Activated T-helper 1 cell treated with anti-CD3 and anti-CD28 coated beads, Interleukin-12 subunit alpha, Interleukin-12 subunit beta, Interleukin-2, Interleukin-4 antibody, amounts not matched to agents 30 ng/mL and 10 ng/mL and 1 ng/mL, durations not matched to agents 14 hours and 24 hours and 36 hours (primary cell): Measurements from ENCODE around the gene SH2D3A. TPM values are rescaled to one million over a fixed set of nuclear protein-coding genes. Genes with fewer than 3 reads are reported as not detected.

Experiments
- DNase-seq: peaks from one replicate; pipeline ENCODE4 v3.0.0; 2021; ENCODE audit warnings: low spot score
- H3K27ac Mint-ChIP-seq: one replicate; pipeline ENCODE4 v1.8.0; 2021; ENCODE audit warnings: mild to moderate bottlenecking, mixed read lengths
- H3K27me3 Mint-ChIP-seq: one replicate; pipeline ENCODE4 v1.8.0; 2022; ENCODE audit warnings: mild to moderate bottlenecking, moderate library complexity, mixed read lengths; ENCODE audit not compliant: insufficient read depth
- H3K36me3 Mint-ChIP-seq: one replicate; pipeline ENCODE4 v1.8.0; 2021; ENCODE audit warnings: low read depth, mixed read lengths
- H3K4me1 Mint-ChIP-seq: one replicate; pipeline ENCODE4 v1.8.0; 2021; ENCODE audit warnings: low read depth, mixed read lengths
- H3K4me3 Mint-ChIP-seq: one replicate; pipeline ENCODE4 v1.8.0; 2021; ENCODE audit warnings: mild to moderate bottlenecking, moderate library complexity, mixed read lengths
- H3K9me3 Mint-ChIP-seq: one replicate; pipeline ENCODE4 v1.8.0; 2021; ENCODE audit warnings: mixed read lengths
- intact Hi-C: fragments of 100-400 bp; cut with micrococcal nuclease; formaldehyde crosslinking; loops from one replicate; pipeline ENCODE4 v1.15.1; 2024
- total RNA-seq: library from RNA; stranded (reverse); gene quantifications from 2 replicates; pipeline ENCODE4 v1.2.3, GENCODE V29; 2022

Gene SH2D3A
- total RNA-seq, 1 donor from 2014 or later, result 15.6 TPM

- H3K36me3 Mint-ChIP-seq, result peaks cover 16% of the 10 kb centered on the region
- DNase-seq, result no peak
- H3K4me3 Mint-ChIP-seq, result no peak overlapping the region
- intact Hi-C loops, result no loop called here
- H3K9me3 Mint-ChIP-seq, result no peaks in the 10 kb centered on the region
- H3K27ac Mint-ChIP-seq, result no peak overlapping the region
- peaks cover 12% of the 10 kb centered on the region for H3K4me1 Mint-ChIP-seq
- H3K27me3 Mint-ChIP-seq, result peaks cover 2% of the 10 kb centered on the region
Measured at GRCh38 chr19:6728346-6728745, 38.9 kb downstream of the SH2D3A start.

DNA sequence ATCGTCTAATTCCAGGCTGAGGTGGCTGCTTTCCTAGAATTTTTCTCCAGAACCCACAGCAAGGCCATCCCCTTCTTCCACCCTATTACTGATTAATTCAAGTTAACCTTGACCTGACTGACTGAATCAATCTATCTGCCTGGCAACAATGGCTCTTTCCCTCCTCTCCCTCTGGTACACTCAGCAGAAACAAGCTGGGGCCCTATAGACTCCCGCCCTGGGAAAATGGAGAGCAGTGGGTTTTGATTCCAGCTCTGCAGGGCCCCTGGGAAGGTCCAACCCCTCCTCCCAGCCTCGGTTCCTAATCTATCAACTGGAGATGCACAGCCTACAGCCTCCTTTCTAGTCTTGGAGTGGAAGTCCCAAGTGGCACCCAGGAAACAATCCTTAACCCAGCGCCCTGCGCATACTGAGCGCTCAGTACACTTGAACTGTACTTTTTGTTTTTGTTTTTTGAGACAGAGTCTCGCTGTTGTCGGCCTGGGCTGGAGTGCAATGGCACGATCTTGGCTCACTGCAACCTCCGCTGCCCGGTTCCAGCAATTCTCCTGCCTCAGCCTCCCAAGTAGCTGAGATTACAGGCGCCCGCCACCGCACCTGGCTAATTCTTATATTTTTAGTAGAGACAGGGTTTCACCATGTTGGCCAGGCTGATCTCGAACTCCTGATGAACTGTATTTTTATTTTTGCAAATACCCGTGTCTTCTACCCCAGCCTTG, 41.6 kb downstream of the SH2D3A start:
- Mint-ChIP-seq H3K27ac (no peak overlapping the region), H3K4me1 (peaks cover 18% of the 10 kb centered on the region), H3K27me3 (peaks cover 4% of the 10 kb centered on the region), H3K36me3 (peaks cover 7% of the 10 kb centered on the region), H3K9me3 (no peaks in the 10 kb centered on the region), H3K4me3 (no peak overlapping the region)
- intact Hi-C loops, result no loop called here
- no peak for DNase-seq

DNA sequence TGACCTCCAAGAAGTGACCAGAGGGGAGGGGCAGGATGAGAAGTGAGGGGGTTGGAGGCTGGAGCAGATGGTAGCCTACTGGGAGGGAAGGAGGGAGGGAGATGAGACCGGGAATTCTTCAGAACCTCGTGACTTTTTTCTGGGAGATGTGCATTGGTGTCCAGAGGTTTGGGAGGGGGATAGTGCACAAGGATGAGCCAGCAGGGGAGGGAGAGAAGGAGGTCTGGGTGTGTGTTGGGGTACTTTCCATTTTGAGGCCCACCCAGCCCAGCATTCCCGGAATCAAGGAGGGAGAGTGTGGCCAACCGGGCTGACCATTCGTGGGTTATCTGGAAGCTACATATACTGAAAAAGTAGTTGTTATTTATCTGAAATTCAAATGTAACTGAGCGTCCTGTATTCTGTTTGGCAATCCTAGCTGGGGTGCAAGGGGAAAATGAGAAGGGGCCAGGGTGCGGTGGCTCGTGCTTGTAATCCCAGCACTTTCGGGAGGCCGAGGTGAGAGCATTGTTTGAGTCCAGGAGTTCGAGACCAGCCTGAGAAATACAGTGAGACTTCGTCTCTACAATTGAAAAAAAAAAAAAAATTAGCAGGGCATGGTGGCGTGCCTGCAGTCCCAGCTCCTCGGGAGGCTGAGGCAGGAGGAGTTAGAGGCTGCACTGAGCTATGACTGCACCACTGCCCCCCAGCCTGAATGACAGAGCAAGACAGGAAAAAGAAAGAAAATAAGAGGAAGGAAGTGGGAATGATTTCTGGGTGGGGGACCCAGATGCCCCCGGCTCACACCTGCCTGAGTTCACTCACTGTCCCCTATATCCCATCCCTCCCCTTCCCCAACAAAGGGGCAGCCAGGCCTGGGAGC, 42.4 kb downstream of the SH2D3A start:
- Mint-ChIP-seq H3K27ac (no peak overlapping the region), H3K4me3 (no peak overlapping the region), H3K9me3 (no peaks in the 10 kb centered on the region), H3K36me3 (peaks cover 5% of the 10 kb centered on the region), H3K4me1 (peaks cover 26% of the 10 kb centered on the region), H3K27me3 (peaks cover 4% of the 10 kb centered on the region)
- no peak for DNase-seq
- intact Hi-C loops, result loop anchor here (5.0 kb wide), 1 partner anchor 93 kb away; no protein-coding TSS in a partner anchor

DNA sequence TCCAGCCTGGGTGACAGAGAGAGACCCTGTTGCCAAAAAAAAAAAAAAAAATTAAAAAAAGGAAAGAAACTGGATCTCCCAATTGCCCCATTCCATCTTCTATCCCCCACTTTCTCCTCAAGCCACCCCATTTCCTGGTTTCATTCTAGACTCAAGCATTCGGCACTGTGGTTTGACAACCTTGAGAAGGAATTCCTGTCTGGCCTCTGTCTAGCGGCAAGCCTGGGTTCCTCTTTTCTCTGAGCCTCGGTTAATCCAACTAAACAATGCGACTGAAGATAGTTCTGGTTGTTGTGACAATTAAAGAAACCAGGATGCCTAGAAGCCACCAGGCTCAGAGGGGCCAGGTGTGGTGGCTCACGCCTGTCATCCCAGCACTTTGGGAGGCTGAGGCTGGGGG, 43.5 kb downstream of the SH2D3A start:
- Mint-ChIP-seq H3K4me1 (peaks cover 30% of the 10 kb centered on the region), H3K27me3 (peaks cover 6% of the 10 kb centered on the region), H3K36me3 (no peaks in the 10 kb centered on the region), H3K9me3 (no peaks in the 10 kb centered on the region), H3K27ac (no peak overlapping the region), H3K4me3 (no peak overlapping the region)
- no peak for DNase-seq
- intact Hi-C loops, result loop anchor here (5.0 kb wide), 1 partner anchor 91 kb away; no protein-coding TSS in a partner anchor

GRCh38 chr19:6723108-6723618, 44.1 kb downstream of the SH2D3A start:
- no peak for DNase-seq
- H3K27me3 Mint-ChIP-seq, result peaks cover 6% of the 10 kb centered on the region
- no peak overlapping the region for H3K27ac Mint-ChIP-seq
- no peak overlapping the region for H3K4me3 Mint-ChIP-seq
- H3K4me1 Mint-ChIP-seq, result peaks cover 25% of the 10 kb centered on the region
- no peaks in the 10 kb centered on the region for H3K36me3 Mint-ChIP-seq
- intact Hi-C loops, result loop anchor here (5.0 kb wide), 1 partner anchor 91 kb away; no protein-coding TSS in a partner anchor
- H3K9me3 Mint-ChIP-seq, result no peaks in the 10 kb centered on the region

DNA sequence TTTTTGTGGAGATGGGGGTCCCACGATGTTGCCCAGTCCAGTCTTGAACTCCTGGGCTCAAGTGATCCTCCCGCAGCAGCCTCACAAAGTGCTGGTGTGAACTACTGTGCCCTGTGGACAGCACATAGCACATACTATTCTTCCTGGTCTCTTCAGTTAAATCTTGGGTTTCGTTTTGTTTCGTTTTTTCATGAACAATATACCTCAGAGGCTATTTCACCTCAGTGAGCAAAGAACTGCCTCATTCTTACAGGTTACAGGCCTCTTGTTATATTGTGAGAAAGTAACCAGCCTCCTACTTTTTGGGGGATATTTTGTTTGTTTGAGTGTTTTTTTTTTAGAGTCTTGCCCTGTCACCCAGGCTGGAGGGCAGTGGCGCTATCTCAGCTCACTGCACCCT, 45.5 kb downstream of the SH2D3A start:
- Mint-ChIP-seq H3K27ac (no peak overlapping the region), H3K4me1 (peaks cover 32% of the 10 kb centered on the region)

GRCh38 chr19:6721138-6721474, 46.1 kb downstream of the SH2D3A start:
- Mint-ChIP-seq H3K9me3 (peaks cover 5% of the 10 kb centered on the region), H3K4me1 (peaks cover 32% of the 10 kb centered on the region), H3K4me3 (no peak overlapping the region), H3K27me3 (peaks cover 4% of the 10 kb centered on the region), H3K36me3 (peaks cover 4% of the 10 kb centered on the region), H3K27ac (no peak overlapping the region)
- DNase-seq, result no peak
- intact Hi-C loops, result loop anchor here (5.0 kb wide), 1 partner anchor 89 kb away; no protein-coding TSS in a partner anchor

More for the DNA sequence above, 45.5 kb downstream of the SH2D3A start:
- H3K9me3 Mint-ChIP-seq, result peaks cover 5% of the 10 kb centered on the region
- intact Hi-C loops, result loop anchor here (5.0 kb wide), 1 partner anchor 89 kb away; no protein-coding TSS in a partner anchor
- peaks cover 4% of the 10 kb centered on the region for H3K27me3 Mint-ChIP-seq
- H3K36me3 Mint-ChIP-seq, result peaks cover 4% of the 10 kb centered on the region
- no peak for DNase-seq
- no peak overlapping the region for H3K4me3 Mint-ChIP-seq

GRCh38 chr19:6720369-6721137, 46.7 kb downstream of the SH2D3A start, which contains the start of gene C3:
C3 (minus strand) TSS chr19:6720650; CDS start chr19:6720589, 61 bp downstream.
- intact Hi-C loops, result loop anchor here (5.0 kb wide), 1 partner anchor 88 kb away; no protein-coding TSS in a partner anchor
- Mint-ChIP-seq H3K4me1 (peaks cover 32% of the 10 kb centered on the region), H3K27ac (peak within 1 kb of the TSS; percentile 36), H3K27me3 (peaks cover 4% of the 10 kb centered on the region), H3K36me3 (peaks cover 4% of the 10 kb centered on the region), H3K4me3 (no peak within 1 kb of the TSS), H3K9me3 (peaks cover 5% of the 10 kb centered on the region)
- no peak for DNase-seq

DNA sequence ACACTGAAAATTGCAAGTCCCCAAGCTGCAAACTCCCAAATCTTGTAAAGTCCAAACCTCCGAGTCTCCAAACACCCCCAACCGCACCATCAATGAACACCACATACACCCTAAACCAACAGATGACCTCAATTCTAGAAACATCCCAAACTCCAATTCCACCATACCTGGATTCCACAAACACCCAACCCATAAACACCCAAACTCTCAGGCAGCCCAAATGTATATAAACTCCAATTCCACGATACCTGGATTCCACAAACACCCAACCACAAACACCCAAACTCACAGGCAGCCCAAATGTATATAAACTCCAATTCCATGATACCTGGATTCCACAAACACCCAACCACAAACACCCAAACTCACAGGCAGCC, 47.3 kb downstream of the SH2D3A start:
- intact Hi-C loops, result loop anchor here (5.0 kb wide), 2 partner anchors 38 to 88 kb away; no protein-coding TSS in a partner anchor
- peak overlapping the region; percentile 36 for H3K27ac Mint-ChIP-seq
- peaks cover 32% of the 10 kb centered on the region for H3K4me1 Mint-ChIP-seq
- H3K27me3 Mint-ChIP-seq, result peaks cover 4% of the 10 kb centered on the region
- peaks cover 5% of the 10 kb centered on the region for H3K9me3 Mint-ChIP-seq
- DNase-seq, result no peak
- H3K4me3 Mint-ChIP-seq, result no peak overlapping the region
- peaks cover 4% of the 10 kb centered on the region for H3K36me3 Mint-ChIP-seq

- no peak overlapping the region for H3K4me3 Mint-ChIP-seq
- DNase-seq, result no peak
- peaks cover 4% of the 10 kb centered on the region for H3K27me3 Mint-ChIP-seq
- H3K4me1 Mint-ChIP-seq, result peaks cover 32% of the 10 kb centered on the region
- intact Hi-C loops, result loop anchor here (5.0 kb wide), 1 partner anchor 37 kb away; no protein-coding TSS in a partner anchor
- H3K36me3 Mint-ChIP-seq, result peaks cover 4% of the 10 kb centered on the region
- H3K9me3 Mint-ChIP-seq, result peaks cover 5% of the 10 kb centered on the region
- H3K27ac Mint-ChIP-seq, result peak overlapping the region; percentile 36
Measured at GRCh38 chr19:6719540-6719861, 47.7 kb downstream of the SH2D3A start.

DNA sequence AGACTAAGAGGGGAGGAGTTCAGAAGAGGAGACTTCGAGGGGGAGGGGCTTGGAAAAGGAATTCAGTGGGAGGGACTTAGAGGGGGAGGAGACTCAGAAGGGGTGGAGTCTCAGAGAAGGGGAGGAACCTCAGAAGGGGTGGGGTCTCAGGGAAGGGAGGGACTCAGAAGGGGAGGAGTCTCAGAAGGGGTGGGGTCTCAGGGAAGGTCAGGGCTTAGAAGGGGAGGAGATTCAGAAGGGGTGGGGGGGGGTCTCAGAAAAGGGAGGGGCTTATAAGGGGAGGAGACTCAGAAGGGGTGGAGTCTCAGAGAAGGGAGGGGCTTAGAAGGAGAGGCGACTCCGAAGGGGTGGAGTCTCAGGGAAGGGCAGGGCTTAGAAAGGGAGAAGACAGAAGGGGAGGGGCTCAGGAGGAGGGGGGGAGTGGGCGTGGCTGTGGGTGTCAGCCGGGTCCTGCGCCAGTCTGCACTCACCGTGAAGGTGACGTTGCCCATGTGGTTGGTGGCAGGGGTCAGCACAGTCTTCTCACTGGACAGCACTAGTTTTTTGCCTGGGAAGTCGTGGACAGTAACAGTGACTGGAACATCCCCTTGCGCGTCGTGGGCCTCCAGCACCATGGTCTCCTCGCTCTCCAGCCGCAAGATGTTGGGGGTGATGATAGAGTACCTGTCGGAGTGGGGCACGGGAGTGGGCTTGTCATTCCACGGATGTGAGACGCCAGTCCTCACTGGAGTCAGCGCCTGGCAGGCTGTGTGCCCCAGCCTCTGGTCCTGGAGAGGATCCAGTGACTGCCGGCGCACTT, 48.3 kb downstream of the SH2D3A start:
- H3K4me1 Mint-ChIP-seq, result peaks cover 32% of the 10 kb centered on the region
- peaks cover 5% of the 10 kb centered on the region for H3K9me3 Mint-ChIP-seq
- H3K4me3 Mint-ChIP-seq, result no peak overlapping the region
- no peak overlapping the region for H3K27ac Mint-ChIP-seq
- H3K27me3 Mint-ChIP-seq, result peaks cover 4% of the 10 kb centered on the region
- peaks cover 4% of the 10 kb centered on the region for H3K36me3 Mint-ChIP-seq
- no peak for DNase-seq
- intact Hi-C loops, result loop anchor here (1.0 to 5.0 kb wide), 4 partner anchors 18 to 48 kb away; partner anchors contain the start of genes GPR108 and SH2D3A
